BJ (cell line): ENCODE measurements around the gene ARPC4. TPM values are rescaled to one million over a fixed set of nuclear protein-coding genes. Genes with fewer than 3 reads are reported as not detected.

Experiments used
- CTCF ChIA-PET: fragments of 350-600 bp; formaldehyde crosslinking; extraction: SDS; loops from one replicate; lab custom pipeline; 2021; ENCODE audit warnings: antibody characterized with exemption, inconsistent platforms; lab: Yijun Ruan, JAX
- POLR2A ChIA-PET: fragments of 300-600 bp; sonication (Branson Sonifier 250); formaldehyde crosslinking; extraction: SDS; loops from one replicate; lab custom pipeline; 2021; ENCODE audit warnings: antibody characterized with exemption; lab: Charles Lee
- DNase-seq: peaks from one replicate; pipeline ENCODE4 v3.0.0-alpha.2; 2011; ENCODE audit warnings: low read depth
- H3K27me3 ChIP-seq: 2 replicates; pipeline ENCODE4 v1.6.0; 2011; ENCODE audit warnings: low read length; ENCODE audit not compliant: control insufficient read depth, insufficient read depth
- H3K36me3 ChIP-seq: 2 replicates; pipeline ENCODE4 v1.5.1; 2011; ENCODE audit warnings: low read length; ENCODE audit not compliant: control insufficient read depth, insufficient read depth
- H3K4me3 ChIP-seq: 2 replicates; pipeline ENCODE4 v1.5.1; 2011; ENCODE audit warnings: low read depth, mild to moderate bottlenecking, control low read depth, low read length
- CTCF ChIP-seq: IDR thresholded peaks from 2 replicates; pipeline ENCODE4 v1.5.1; 2011; ENCODE audit warnings: low read depth, mild to moderate bottlenecking, control low read depth, inconsistent platforms, low read length, moderate library complexity; ENCODE audit not compliant: insufficient read depth
- polyA minus RNA-seq: library from RNA; depleted of rRNA, polyadenylated mRNA; stranded (reverse); fragments of >200 nt; gene quantifications from 2 replicates; pipeline ENCODE4 v1.2.3, GENCODE V29; 2011; rRNA and poly(A)+ RNA removed
- polyA plus RNA-seq: library from polyadenylated mRNA; depleted of rRNA; stranded (reverse); fragments of >200 nt; gene quantifications from 2 replicates; pipeline ENCODE4 v1.2.3, GENCODE V29; 2011; rRNA removed

ARPC4 gene
- 238 and 257 TPM in 2 replicates for polyA plus RNA-seq
- 111 and 168 TPM in 2 replicates for polyA minus RNA-seq

- Histone ChIP-seq H3K36me3 (peaks cover 20% of the 10 kb centered on the region), H3K4me3 (peak within 1 kb of the TSS; percentile 100), H3K27me3 (no peaks in the 10 kb centered on the region)
- ChIA-PET POLR2A (interaction anchor here (0.5 to 1.0 kb wide), 3 partner anchors 17 to 756 kb away, joined by 3 to 6 read pairs (median 4); no protein-coding TSS in a partner anchor), CTCF (interaction anchor here (1.0 to 1.1 kb wide), 3 partner anchors 12 to 76 kb away, joined by 3 read pairs; no protein-coding TSS in a partner anchor)
- DNase-seq, result peak; percentile 66
- no peak for TF ChIP-seq CTCF
Observed at GRCh38 chr3:9792405-9793160, at the start of gene ARPC4, which contains the start of gene TADA3. Gene ARPC4 (plus strand): TSS chr3:9793082. CDS start chr3:9793122, 40 bp downstream. Gene TADA3 (minus strand): TSS chr3:9792473. CDS start chr3:9791466, 1,007 bp downstream.

- POLR2A ChIA-PET, result no interaction called here
- Histone ChIP-seq H3K27me3 (no peaks in the 10 kb centered on the region), H3K36me3 (peaks cover 69% of the 10 kb centered on the region), H3K4me3 (no peak overlapping the region)
- CTCF ChIA-PET, result interaction anchor here (1.8 kb wide), 1 partner anchor 10 kb away, joined by 4 read pairs; no protein-coding TSS in a partner anchor
- TF ChIP-seq CTCF, result no peak
- no peak for DNase-seq
Observed at GRCh38 chr3:9743548-9743947, 49.3 kb upstream of the ARPC4 start.

GRCh38 chr3:9744162-9744561, 48.7 kb upstream of the ARPC4 start:
- peaks cover 66% of the 10 kb centered on the region for H3K36me3 ChIP-seq
- H3K4me3 ChIP-seq, result no peak overlapping the region
- H3K27me3 ChIP-seq, result no peaks in the 10 kb centered on the region
- POLR2A ChIA-PET, result no interaction called here
- CTCF ChIA-PET, result interaction anchor here (1.8 kb wide), 1 partner anchor 11 kb away, joined by 4 read pairs; no protein-coding TSS in a partner anchor
- DNase-seq, result no peak
- no peak for TF ChIP-seq CTCF

- ChIA-PET POLR2A (no interaction called here), CTCF (no interaction called here)
- H3K36me3 ChIP-seq, result peaks cover 56% of the 10 kb centered on the region
- H3K4me3 ChIP-seq, result no peak overlapping the region
- TF ChIP-seq CTCF, result no peak
- DNase-seq, result no peak
- H3K27me3 ChIP-seq, result no peaks in the 10 kb centered on the region
Observed at GRCh38 chr3:9745521-9745920, 47.4 kb upstream of the ARPC4 start.

GRCh38 chr3:9746330-9746729, 46.6 kb upstream of the ARPC4 start:
- Histone ChIP-seq H3K4me3 (no peak overlapping the region), H3K36me3 (peaks cover 50% of the 10 kb centered on the region), H3K27me3 (no peaks in the 10 kb centered on the region)
- no peak for DNase-seq
- ChIA-PET POLR2A (no interaction called here), CTCF (no interaction called here)
- TF ChIP-seq CTCF, result no peak
